DOHH2 (cell line): ENCODE measurements around the gene KYAT1.
A peak's percentile ranks its signal among the peaks of the same experiment; 100 is the strongest.

Source experiments
- H3F3A ChIP-seq: fragments of 200-600 bp; sonication (generic), shearing (Covaris generic); 2 replicates; pipeline ENCODE4 v1.6.0; 2016; ENCODE audit warnings: antibody characterized with exemption, mild to moderate bottlenecking; ENCODE audit not compliant: control insufficient read depth, insufficient read depth
- H3K27ac ChIP-seq: fragments of 200-600 bp; sonication (generic); 2 replicates; pipeline ENCODE4 v1.5.1; 2014; ENCODE audit warnings: low read depth, mild to moderate bottlenecking, low read length, moderate library complexity
- H3K27me3 ChIP-seq: fragments of 200-600 bp; sonication (generic); 2 replicates; pipeline ENCODE4 v1.6.1; 2014; ENCODE audit warnings: mild to moderate bottlenecking, low read length, mixed read lengths; ENCODE audit not compliant: control insufficient read depth
- H3K36me3 ChIP-seq: fragments of 200-600 bp; sonication (generic); 2 replicates; pipeline ENCODE4 v1.6.1; 2014; ENCODE audit warnings: mild to moderate bottlenecking, low read length, moderate library complexity, mixed read lengths; ENCODE audit not compliant: control insufficient read depth
- H3K4me1 ChIP-seq: fragments of 200-600 bp; sonication (generic); 2 replicates; pipeline ENCODE4 v1.6.1; 2014; ENCODE audit warnings: mild to moderate bottlenecking, low read length, mixed read lengths; ENCODE audit not compliant: control insufficient read depth
- H3K4me2 ChIP-seq: fragments of 200-600 bp; sonication (generic); 2 replicates; pipeline ENCODE4 v1.6.0; 2014; ENCODE audit warnings: mild to moderate bottlenecking, low read length, moderate library complexity
- H3K4me3 ChIP-seq: fragments of 200-600 bp; sonication (generic); 2 replicates; pipeline ENCODE4 v1.5.1; 2014; ENCODE audit warnings: mild to moderate bottlenecking, low read length, mixed read lengths
- H3K79me2 ChIP-seq: fragments of 200-600 bp; sonication (generic); 2 replicates; pipeline ENCODE4 v1.6.1; 2014; ENCODE audit warnings: mild to moderate bottlenecking, low read length, mixed read lengths; ENCODE audit not compliant: control insufficient read depth
- H3K9me2 ChIP-seq: fragments of 200-600 bp; sonication (generic); replicated peaks from 2 replicates; pipeline ENCODE4 v1.6.1; 2014; ENCODE audit warnings: mild to moderate bottlenecking, low read length, mixed read lengths; ENCODE audit not compliant: control insufficient read depth
- H3K9me3 ChIP-seq: fragments of 200-600 bp; sonication (generic); 2 replicates; pipeline ENCODE4 v1.6.1; 2014; ENCODE audit warnings: antibody characterized with exemption, low read length, mixed read lengths; ENCODE audit not compliant: control insufficient read depth, insufficient read depth
- H4K20me1 ChIP-seq: fragments of 200-600 bp; sonication (generic); 2 replicates; pipeline ENCODE4 v1.6.0; 2014; ENCODE audit warnings: low read depth, mild to moderate bottlenecking, antibody characterized with exemption, low read length, moderate library complexity; ENCODE audit not compliant: control insufficient read depth, insufficient read depth
- CTCF ChIP-seq: fragments of 200-600 bp; sonication (generic); IDR thresholded peaks from one replicate; pipeline ENCODE4 v1.5.1; 2014; ENCODE audit warnings: antibody characterized with exemption, mild to moderate bottlenecking, low read depth, low read length; ENCODE audit not compliant: poor library complexity, severe bottlenecking
- EZH2phosphoT487 ChIP-seq: fragments of 200-600 bp; sonication (generic); IDR thresholded peaks from 2 replicates; pipeline ENCODE4 v1.6.1; 2017; ENCODE audit warnings: borderline replicate concordance, mild to moderate bottlenecking, antibody characterized with exemption, low read length, moderate library complexity, mixed read lengths

The KYAT1 gene

GRCh38 chr9:128833696-128834095 is 48.1 kb downstream of the KYAT1 start:
- TF ChIP-seq EZH2phosphoT487: no peak
- TF ChIP-seq CTCF: no peak
- Histone ChIP-seq H3K36me3 (peaks cover 19% of the 10 kb centered on the region; the same call in 1 of the 2 replicates), H3K27me3 (no peaks in the 10 kb centered on the region), H4K20me1 (no peaks in the 10 kb centered on the region), H3K4me1 (peaks cover 6% of the 10 kb centered on the region), H3F3A (no peaks in the 10 kb centered on the region), H3K9me3 (no peaks in the 10 kb centered on the region), H3K4me3 (no peak overlapping the region), H3K4me2 (no peak overlapping the region), H3K9me2 (no peaks in the 10 kb centered on the region), H3K79me2 (peaks cover 7% of the 10 kb centered on the region), H3K27ac (no peak overlapping the region)

GRCh38 chr9:128829477-128830251 is 52.1 kb downstream of the KYAT1 start, which contains the start of gene SPOUT1:
TSS of gene SPOUT1 (minus strand) at chr9:128829794. CDS start at chr9:128829780, 14 bp downstream.
- TF ChIP-seq CTCF: no peak
- TF ChIP-seq EZH2phosphoT487: no peak
- H3K9me2 ChIP-seq: no peaks in the 10 kb centered on the region
- H3K4me1 ChIP-seq: peaks cover 13% of the 10 kb centered on the region
- no peaks in the 10 kb centered on the region for H3F3A ChIP-seq
- peaks cover 34% of the 10 kb centered on the region for H3K36me3 ChIP-seq
- no peaks in the 10 kb centered on the region for H3K9me3 ChIP-seq
- H3K4me2 ChIP-seq: peak within 1 kb of the TSS; percentile 73
- H3K4me3 ChIP-seq: peak within 1 kb of the TSS; percentile 76
- peak within 1 kb of the TSS; percentile 16; the same call in 1 of the 2 replicates for H3K27ac ChIP-seq
- H3K27me3 ChIP-seq: no peaks in the 10 kb centered on the region
- H3K79me2 ChIP-seq: peaks cover 24% of the 10 kb centered on the region
- no peaks in the 10 kb centered on the region for H4K20me1 ChIP-seq

GRCh38 chr9:128828719-128829452 is 52.9 kb downstream of the KYAT1 start:
- no peaks in the 10 kb centered on the region for H3K27me3 ChIP-seq
- H3K9me3 ChIP-seq: no peaks in the 10 kb centered on the region
- H3K4me3 ChIP-seq: peak overlapping the region; percentile 76
- H3K4me1 ChIP-seq: peaks cover 13% of the 10 kb centered on the region
- H3K27ac ChIP-seq: peak overlapping the region; percentile 16; the same call in 1 of the 2 replicates
- H3K36me3 ChIP-seq: peaks cover 41% of the 10 kb centered on the region
- no peaks in the 10 kb centered on the region for H4K20me1 ChIP-seq
- H3K4me2 ChIP-seq: peak overlapping the region; percentile 73
- peaks cover 24% of the 10 kb centered on the region for H3K79me2 ChIP-seq
- no peaks in the 10 kb centered on the region for H3K9me2 ChIP-seq
- no peak for TF ChIP-seq EZH2phosphoT487
- TF ChIP-seq CTCF: no peak
- H3F3A ChIP-seq: no peaks in the 10 kb centered on the region
